WTC11 (cell line): ENCODE measurements around the gene TMEM179. TPM values are rescaled to one million over a fixed set of nuclear protein-coding genes. Genes with fewer than 3 reads are reported as not detected.

ENCODE experiments used
- ATAC-seq: fragments of 200-7000 bp; cut with Tn5 transposase; 2 replicates; pipeline ENCODE4 v1.10.0; 2021; ENCODE audit warnings: mild to moderate bottlenecking, moderate library complexity
- CTCF ChIA-PET: fragments of 300-600 bp; sonication (Branson Sonifier 250); formaldehyde crosslinking; loops from one replicate; lab custom pipeline; 2021; ENCODE audit warnings: antibody characterized with exemption; lab: Charles Lee
- POLR2A ChIA-PET: fragments of 350-600 bp; sonication (Branson Sonifier 250); formaldehyde crosslinking; loops from one replicate; lab custom pipeline; 2021; ENCODE audit warnings: antibody characterized with exemption; lab: Charles Lee
- DNase-seq: peaks from one replicate; pipeline ENCODE4 v3.0.0; 2021; ENCODE audit warnings: low spot score
- H3K27ac Mint-ChIP-seq: 2 replicates; pipeline ENCODE4 v1.8.0; 2021; ENCODE audit warnings: mixed read lengths
- H3K27me3 Mint-ChIP-seq: 2 replicates; pipeline ENCODE4 v1.8.0; 2021; ENCODE audit warnings: low read depth, mild to moderate bottlenecking, moderate library complexity, mixed read lengths
- H3K36me3 Mint-ChIP-seq: 2 replicates; pipeline ENCODE4 v1.8.0; 2021; ENCODE audit warnings: mixed read lengths
- H3K4me1 Mint-ChIP-seq: 2 replicates; pipeline ENCODE4 v1.8.0; 2022; ENCODE audit warnings: mixed read lengths
- H3K4me3 Mint-ChIP-seq: 2 replicates; pipeline ENCODE4 v1.8.0; 2021; ENCODE audit warnings: mild to moderate bottlenecking, moderate library complexity, mixed read lengths
- H3K9me3 Mint-ChIP-seq: 2 replicates; pipeline ENCODE4 v1.8.0; 2021; ENCODE audit warnings: mixed read lengths
- ATF2 ChIP-seq: sonication (generic); formaldehyde crosslinking; IDR thresholded peaks from 2 replicates; pipeline ENCODE4 v1.8.1; 2022; ENCODE audit warnings: low read depth, missing genetic modification reagents, borderline replicate concordance
- ATF6 ChIP-seq: sonication (generic); formaldehyde crosslinking; IDR thresholded peaks from 2 replicates; pipeline ENCODE4 v1.8.1; 2023; ENCODE audit warnings: mild to moderate bottlenecking, missing genetic modification reagents
- CBFB ChIP-seq: sonication (generic); formaldehyde crosslinking; IDR thresholded peaks from 2 replicates; pipeline ENCODE4 v1.8.1; 2022; ENCODE audit warnings: mild to moderate bottlenecking, low read depth, missing genetic modification reagents
- CTCF ChIP-seq: fragments of 200-600 bp; IDR thresholded peaks from 2 replicates; pipeline ENCODE4 v1.8.0; 2022; ENCODE audit warnings: antibody characterized with exemption
- E2F5 ChIP-seq: sonication (generic); formaldehyde crosslinking; IDR thresholded peaks from 2 replicates; pipeline ENCODE4 v1.8.1; 2022; ENCODE audit warnings: mild to moderate bottlenecking, moderate library complexity, missing genetic modification reagents
- EMX1 ChIP-seq: fragments of 250-450 bp; sonication (Bioruptor Pico); IDR thresholded peaks from 2 replicates; pipeline ENCODE4 v1.8.0; 2021; ENCODE audit warnings: mild to moderate bottlenecking
- FOXJ3 ChIP-seq: sonication (generic); formaldehyde crosslinking; IDR thresholded peaks from 2 replicates; pipeline ENCODE4 v1.9.0; 2021; ENCODE audit warnings: missing genetic modification reagents, mild to moderate bottlenecking, borderline replicate concordance
- GABPB1 ChIP-seq: sonication (generic); formaldehyde crosslinking; IDR thresholded peaks from 2 replicates; pipeline ENCODE4 v1.8.1; 2023; ENCODE audit warnings: mild to moderate bottlenecking, missing genetic modification reagents
- IRF2 ChIP-seq: sonication (generic); formaldehyde crosslinking; IDR thresholded peaks from 2 replicates; pipeline ENCODE4 v1.8.0; 2022; ENCODE audit warnings: low read depth, missing genetic modification reagents, borderline replicate concordance
- JAZF1 ChIP-seq: fragments of 250-450 bp; sonication (Bioruptor Pico); IDR thresholded peaks from 2 replicates; pipeline ENCODE4 v1.9.0; 2021; ENCODE audit warnings: moderate library complexity, mild to moderate bottlenecking, inconsistent platforms
- JUN ChIP-seq: sonication (generic); formaldehyde crosslinking; IDR thresholded peaks from 2 replicates; pipeline ENCODE4 v1.8.0; 2023; ENCODE audit warnings: mild to moderate bottlenecking, missing genetic modification reagents
- MAX ChIP-seq: sonication (generic); formaldehyde crosslinking; IDR thresholded peaks from 2 replicates; pipeline ENCODE4 v1.8.0; 2022; ENCODE audit warnings: mild to moderate bottlenecking, missing genetic modification reagents
- MXD4 ChIP-seq: fragments of 250-450 bp; sonication (Bioruptor Pico); IDR thresholded peaks from 2 replicates; pipeline ENCODE4 v1.8.0; 2021; ENCODE audit warnings: mild to moderate bottlenecking, moderate library complexity, borderline replicate concordance
- NFYB ChIP-seq: sonication (generic); formaldehyde crosslinking; conservative IDR thresholded peaks from 2 replicates; pipeline ENCODE4 v1.8.0; 2022; ENCODE audit warnings: low read depth, missing genetic modification reagents
- NR1H2 ChIP-seq: sonication (generic); formaldehyde crosslinking; IDR thresholded peaks from 2 replicates; pipeline ENCODE4 v1.9.0; 2021; ENCODE audit warnings: mild to moderate bottlenecking, moderate library complexity, missing genetic modification reagents
- NR3C1 ChIP-seq: sonication (generic); formaldehyde crosslinking; conservative IDR thresholded peaks from 2 replicates; pipeline ENCODE4 v1.8.1; 2023; ENCODE audit warnings: low read depth, mild to moderate bottlenecking, missing genetic modification reagents
- USF1 ChIP-seq: sonication (generic); formaldehyde crosslinking; IDR thresholded peaks from 2 replicates; pipeline ENCODE4 v1.8.0; 2022; ENCODE audit warnings: mild to moderate bottlenecking, missing genetic modification reagents
- ZMAT4 ChIP-seq: fragments of 250-450 bp; sonication (Bioruptor Pico); IDR thresholded peaks from 2 replicates; pipeline ENCODE4 v1.9.0; 2021; ENCODE audit warnings: mild to moderate bottlenecking
- ZNF232 ChIP-seq: sonication (generic); formaldehyde crosslinking; IDR thresholded peaks from 2 replicates; pipeline ENCODE4 v1.8.0; 2022; ENCODE audit warnings: mild to moderate bottlenecking, missing genetic modification reagents
- ZNF396 ChIP-seq: fragments of 250-450 bp; sonication (Bioruptor Pico); IDR thresholded peaks from 2 replicates; pipeline ENCODE4 v1.8.0; 2021; ENCODE audit warnings: mild to moderate bottlenecking, moderate library complexity, borderline replicate concordance
- total RNA-seq: library from RNA; stranded (reverse); gene quantifications from 3 replicates; pipeline ENCODE4 v1.2.3, GENCODE V29; 2021

TMEM179 gene
- total RNA-seq, 1 experiment from 2014 or later = 2.4 TPM

- TF ChIP-seq NR3C1 (CRISPR knock-in tag) = 0 out of 2 replicates have a peak, but pooled peaks have one; percentile 30
- no peak for TF ChIP-seq ATF2 (CRISPR knock-in tag)
- TF ChIP-seq CTCF = peak; percentile 99
- TF ChIP-seq, all 79 proteins: peak for 14
These were observed 45.7 kb upstream of the TMEM179 start (continued) for GRCh38 chr14:104650057-104650980.

DNA sequence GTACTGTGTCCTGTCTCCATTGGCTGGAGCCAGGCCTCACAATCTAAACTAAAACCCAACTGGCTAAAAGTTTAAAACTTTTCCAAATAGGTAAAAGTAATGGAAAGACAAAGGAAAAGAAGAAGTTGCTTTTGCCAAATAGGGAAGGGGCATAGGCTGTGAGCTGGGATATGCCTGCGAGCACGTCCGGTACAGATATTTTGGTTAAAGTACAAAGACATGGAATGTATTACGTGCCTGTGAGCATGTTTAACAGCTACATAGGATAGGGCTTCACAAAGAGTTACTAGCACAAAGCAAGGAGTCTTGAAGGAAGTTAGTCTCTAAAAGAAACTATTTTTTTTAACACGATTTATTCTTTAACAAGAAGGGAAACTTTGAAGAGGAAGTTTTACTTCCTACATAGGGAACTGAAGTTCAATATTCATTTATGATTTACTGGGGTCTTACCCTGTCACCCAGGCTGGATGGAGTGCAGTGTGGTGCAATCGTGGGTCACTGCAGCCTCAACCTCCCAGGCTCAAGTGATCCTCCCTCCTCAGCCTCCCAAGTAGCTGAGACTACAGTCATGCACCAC is 43.0 kb upstream of the TMEM179 start:
- H3K9me3 Mint-ChIP-seq = peaks cover 22% of the 10 kb centered on the region
- no peak for TF ChIP-seq ZMAT4 (CRISPR knock-in tag)
- TF ChIP-seq NFYB (CRISPR knock-in tag) = no peak
- no peak for TF ChIP-seq MXD4 (CRISPR knock-in tag)
- no peak for TF ChIP-seq JAZF1 (CRISPR knock-in tag)
- no peak for TF ChIP-seq JUN (CRISPR knock-in tag)
- TF ChIP-seq MAX (CRISPR knock-in tag) = no peak
- no peak for TF ChIP-seq USF1 (CRISPR knock-in tag)
- TF ChIP-seq, all 79 proteins: peak for 0
- peaks cover 13% of the 10 kb centered on the region for H3K4me1 Mint-ChIP-seq
- ATAC-seq (no peak), DNase-seq (no peak)
- H3K27ac Mint-ChIP-seq = no peak overlapping the region
- ChIA-PET POLR2A (no interaction called here), CTCF (no interaction called here)
- H3K27me3 Mint-ChIP-seq = peaks cover 24% of the 10 kb centered on the region
- H3K4me3 Mint-ChIP-seq = no peak overlapping the region
- H3K36me3 Mint-ChIP-seq = peaks cover 17% of the 10 kb centered on the region

- ATAC-seq (no peak), DNase-seq (no peak)
- Mint-ChIP-seq H3K36me3 (peaks cover 11% of the 10 kb centered on the region), H3K4me3 (no peak overlapping the region), H3K4me1 (peaks cover 13% of the 10 kb centered on the region), H3K27me3 (peaks cover 11% of the 10 kb centered on the region), H3K27ac (no peak overlapping the region; the same call in 1 of the 2 replicates), H3K9me3 (peaks cover 17% of the 10 kb centered on the region)
- ChIA-PET CTCF (no interaction called here), POLR2A (no interaction called here)
- no peak for TF ChIP-seq FOXJ3 (CRISPR knock-in tag)
- no peak for TF ChIP-seq ATF6
- TF ChIP-seq ZNF396 (CRISPR knock-in tag) = no peak
- no peak for TF ChIP-seq E2F5 (CRISPR knock-in tag)
- TF ChIP-seq CBFB (CRISPR knock-in tag) = no peak
- no peak for TF ChIP-seq NR1H2
- no peak for TF ChIP-seq EMX1 (CRISPR knock-in tag)
- TF ChIP-seq IRF2 (CRISPR knock-in tag) = no peak
- no peak for TF ChIP-seq GABPB1 (CRISPR knock-in tag)
- TF ChIP-seq ZNF232 (CRISPR knock-in tag) = no peak
- TF ChIP-seq MXD4 (CRISPR knock-in tag) = no peak
These were observed 40.2 kb upstream of the TMEM179 start for GRCh38 chr14:104644656-104645378.
